GM18909 (cell line): ENCODE results near the gene PXT1.
"Not testable (repeated sequence)": the region's sequence is repeated elsewhere in the genome, so short reads cannot be mapped to it uniquely, and the experiment has no call there.

ENCODE experiments used
- ATAC-seq: cut with Tn5 transposase; IDR thresholded peaks from one replicate; pipeline ENCODE4 v1.9.1; 2021; ENCODE audit warnings: mild to moderate bottlenecking; ENCODE audit not compliant: unreplicated experiment, poor library complexity

PXT1 gene

DNA sequence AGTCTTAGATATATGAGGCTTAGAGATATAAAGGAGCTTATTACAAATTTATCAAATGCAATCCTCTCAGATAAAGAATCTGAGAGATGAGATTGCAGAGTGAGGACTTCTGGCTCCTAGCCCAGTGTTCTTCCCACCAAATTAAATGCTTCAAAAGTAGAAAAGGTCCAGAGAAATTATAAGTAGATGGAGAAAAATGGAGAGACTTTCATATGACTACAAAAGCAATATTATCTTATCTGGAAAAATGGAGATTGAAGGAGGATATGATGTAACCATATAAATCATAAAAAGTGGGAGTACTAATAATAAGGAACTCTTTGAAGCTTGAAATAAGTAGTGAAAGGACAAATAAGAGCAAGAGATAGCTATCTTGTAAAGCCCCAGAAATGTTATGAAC lies 3.0 kb upstream of the PXT1 start:
- no peak for ATAC-seq

DNA sequence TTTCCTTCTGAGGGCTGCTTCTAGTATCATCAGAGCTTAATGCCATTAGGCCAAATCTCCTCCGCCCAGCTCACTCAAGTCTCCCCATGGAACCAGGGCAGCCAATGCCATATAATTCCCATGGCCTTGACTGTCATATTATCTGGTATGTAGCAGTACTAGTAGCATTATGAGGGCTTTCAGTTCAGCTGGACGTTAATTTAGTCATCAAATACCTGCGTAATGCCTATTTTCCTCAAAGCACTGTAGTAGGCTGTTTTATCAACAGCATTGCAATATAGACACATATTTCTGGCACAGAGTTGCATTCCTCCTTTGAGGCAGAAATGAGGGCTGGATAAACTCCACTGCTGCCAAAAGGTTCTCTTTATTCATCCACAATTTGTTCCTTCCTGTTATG lies 1.8 kb upstream of the PXT1 start:
- no peak for ATAC-seq

DNA sequence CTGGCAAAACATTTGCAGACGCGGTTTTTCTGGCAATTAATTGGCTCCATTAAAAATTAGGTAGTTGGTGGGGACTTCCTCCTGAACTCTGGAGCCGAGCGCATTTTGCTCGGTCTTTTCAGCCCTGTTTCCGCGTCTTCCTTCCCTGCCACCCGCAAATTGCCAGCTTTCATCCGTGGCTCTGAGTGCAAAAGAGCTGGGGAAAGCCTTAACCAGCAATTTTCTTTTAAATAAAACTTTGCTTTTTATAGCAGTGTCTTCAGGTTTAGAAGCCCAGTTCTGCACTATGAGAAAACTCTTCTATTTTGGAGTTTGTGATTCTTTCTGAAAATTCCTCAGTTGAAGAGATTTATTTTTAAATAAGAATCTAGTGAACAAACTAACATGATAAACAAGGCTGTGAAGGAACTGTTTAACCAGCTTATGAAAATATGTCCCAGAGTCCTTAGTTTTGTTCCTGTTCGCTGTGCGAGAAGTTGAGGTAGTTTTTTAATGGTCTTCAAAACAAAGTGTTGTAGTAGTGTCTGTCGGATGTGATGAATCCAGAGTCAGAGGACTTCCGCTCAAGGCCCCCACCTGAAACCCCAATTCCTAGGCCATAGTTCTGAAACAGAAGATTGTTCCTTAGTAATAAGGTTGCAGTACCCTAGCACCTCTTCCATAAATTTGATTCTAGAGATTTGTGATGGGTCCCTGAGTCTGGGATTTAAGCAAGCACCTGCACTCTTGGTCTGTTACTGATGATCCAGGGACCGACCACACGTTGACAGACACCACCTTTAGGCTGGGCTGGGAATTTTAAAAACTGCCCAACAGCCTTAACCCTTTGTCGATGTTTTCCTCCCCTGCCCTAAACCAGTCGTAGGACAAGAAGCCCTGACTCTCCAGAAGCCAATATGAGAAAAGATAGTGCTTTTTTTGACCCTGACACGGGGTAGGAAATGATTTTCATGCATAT lies 1.1 kb upstream of the PXT1 start:
- no peak for ATAC-seq

DNA sequence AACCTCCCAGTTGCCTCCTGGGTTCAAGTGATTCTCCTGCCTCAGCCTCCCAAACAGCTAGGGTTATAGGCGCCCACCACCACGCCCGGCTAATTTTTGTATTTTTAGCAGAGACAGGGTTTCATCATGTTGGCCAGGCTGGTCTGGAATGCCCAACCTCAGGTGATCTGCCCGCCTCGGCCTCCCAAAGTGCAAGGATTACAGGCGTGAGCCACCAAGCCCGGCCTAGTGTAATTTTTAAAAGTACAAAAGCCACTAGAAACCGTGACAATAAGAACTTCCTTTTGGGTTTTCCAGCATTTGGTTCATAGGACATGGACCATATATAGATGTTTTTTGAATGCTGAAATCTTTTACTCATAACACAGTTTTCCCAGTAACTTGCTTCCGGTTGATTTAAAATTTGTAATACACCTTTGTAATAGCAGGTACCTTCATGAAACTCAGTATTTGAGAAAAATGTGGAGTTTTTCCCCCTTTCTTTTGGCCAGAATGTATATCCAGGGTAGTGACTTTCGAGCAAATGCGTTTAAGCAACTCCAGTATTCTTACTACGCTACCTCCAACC lies 467 bp downstream of the PXT1 start:
- ATAC-seq: no peak

DNA sequence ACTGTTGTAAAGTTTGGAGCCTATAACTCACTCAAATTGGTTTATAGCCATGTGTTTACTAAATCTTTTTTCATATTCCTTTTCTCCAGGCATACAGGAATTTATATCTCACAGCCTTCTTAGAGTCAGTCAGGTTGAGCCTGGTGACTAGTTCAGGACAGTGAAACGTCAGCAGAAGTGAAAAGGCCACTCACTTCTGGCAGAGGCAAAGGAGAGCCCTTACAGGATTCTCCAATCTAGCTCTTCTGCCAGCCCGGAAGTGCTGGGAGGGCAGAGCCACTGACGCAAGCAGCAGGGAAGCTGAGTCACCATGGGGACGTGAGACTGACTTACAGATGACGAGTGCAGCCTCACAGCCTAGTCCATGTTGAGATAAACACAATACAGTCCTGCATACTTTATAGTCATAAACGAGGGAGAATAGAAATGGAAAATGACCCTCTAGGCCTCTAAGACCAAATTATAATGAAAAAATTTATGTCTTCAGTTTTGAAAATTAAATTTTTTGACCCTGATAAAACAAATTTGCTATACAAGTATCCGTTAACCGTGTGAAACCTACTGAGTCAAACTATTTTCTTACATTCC lies 1.3 kb downstream of the PXT1 start:
- peak; percentile 54 for ATAC-seq

DNA sequence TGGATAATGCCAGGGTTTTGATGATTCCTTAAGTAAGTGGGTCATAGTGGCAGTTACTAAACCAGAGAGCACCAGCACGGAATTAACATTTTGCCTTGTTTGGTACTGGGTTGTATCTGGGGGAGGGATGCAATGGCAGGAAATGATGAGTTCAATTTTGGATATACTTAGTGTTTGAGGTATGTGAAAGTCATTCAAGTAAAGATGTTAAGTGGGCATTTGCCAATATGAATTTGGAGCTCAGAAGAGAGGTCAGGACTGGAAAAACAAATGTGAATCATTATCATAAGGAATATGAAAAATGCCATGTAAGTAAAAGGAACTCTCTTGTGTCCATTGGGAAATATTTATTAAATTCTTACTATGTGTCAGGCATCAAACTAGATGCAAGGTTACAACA lies 6.2 kb downstream of the PXT1 start:
- ATAC-seq: no peak

DNA sequence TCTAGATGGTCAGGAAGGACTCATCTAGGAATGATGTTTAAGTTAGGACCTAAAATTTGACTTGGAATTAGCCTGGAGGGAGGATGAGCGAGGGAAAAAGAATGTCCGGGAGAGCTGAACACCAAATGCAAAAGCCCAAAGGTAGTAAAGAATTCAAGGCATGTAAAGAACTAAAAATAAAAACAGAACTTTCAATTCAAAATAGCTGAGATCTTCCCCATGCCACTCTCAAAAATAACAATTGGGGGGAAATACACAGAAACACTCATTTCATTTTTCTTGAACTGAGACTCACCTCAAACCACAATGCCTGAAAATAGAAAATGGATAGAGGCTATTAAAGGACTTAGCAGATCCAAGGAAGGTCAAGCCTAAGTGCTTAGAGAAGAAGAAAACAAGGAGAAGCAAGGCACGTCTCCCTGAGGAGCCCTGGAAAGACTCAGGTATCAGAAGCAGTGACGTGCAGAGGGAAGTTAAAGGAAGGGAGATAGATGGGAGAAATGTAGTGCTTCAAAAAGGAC lies 10.4 kb downstream of the PXT1 start:
- ATAC-seq: no peak

DNA sequence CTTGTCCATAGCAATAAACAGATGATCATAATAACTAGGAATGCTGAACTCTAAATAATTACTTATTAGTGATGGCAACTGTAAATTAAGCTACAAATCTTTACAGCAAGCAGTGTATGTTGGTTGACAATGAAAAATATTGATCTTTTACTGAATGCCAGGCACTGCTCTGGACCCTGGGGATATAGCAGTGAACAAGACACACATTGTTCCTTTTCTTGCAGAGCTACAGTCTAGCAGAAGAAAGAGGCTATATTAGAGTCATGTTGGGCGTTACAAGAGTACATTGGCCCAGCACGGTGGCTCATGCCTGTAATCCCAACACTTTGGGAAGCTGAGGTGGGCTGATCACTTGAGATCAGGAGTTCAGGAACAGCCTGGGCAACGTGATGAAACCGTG lies 11.5 kb downstream of the PXT1 start:
- no peak for ATAC-seq

DNA sequence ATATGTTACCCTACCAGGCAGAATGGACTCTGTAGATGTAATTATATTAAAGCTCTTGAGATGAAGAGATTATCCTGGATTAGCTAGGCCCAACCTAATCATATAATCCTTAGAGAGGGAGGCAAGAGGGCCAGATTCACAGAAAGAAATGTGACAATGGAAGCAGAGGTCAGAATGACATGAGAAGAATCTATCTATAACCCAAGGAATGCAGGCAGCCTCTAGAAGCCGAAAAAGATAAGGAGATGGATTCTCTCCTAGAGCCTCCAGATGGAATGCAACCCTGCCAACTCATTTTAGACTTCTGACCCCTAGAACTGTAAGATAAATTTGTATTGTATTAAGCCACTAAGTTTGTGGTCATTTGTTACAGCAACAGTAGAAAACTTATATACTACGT lies 12.3 kb downstream of the PXT1 start:
- no peak for ATAC-seq

DNA sequence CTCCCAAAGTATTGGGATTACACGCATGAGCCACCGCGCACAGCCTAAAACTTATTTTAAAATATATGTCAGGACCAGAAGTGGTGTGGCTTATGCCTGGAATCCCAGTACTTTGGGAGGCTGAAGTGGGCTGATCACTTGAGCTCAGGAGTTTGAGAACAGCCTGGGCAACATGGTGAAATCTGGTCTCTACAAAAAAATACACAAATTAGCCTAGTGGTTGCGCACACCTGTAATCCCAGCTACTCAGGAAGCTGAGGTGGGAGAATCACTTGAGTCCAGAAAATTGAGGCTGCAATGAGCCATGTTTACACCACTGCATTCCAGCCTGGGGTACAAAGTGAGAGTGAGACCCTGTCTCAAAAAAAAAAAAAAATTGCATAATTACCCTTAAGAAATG lies 13.7 kb downstream of the PXT1 start:
- ATAC-seq: no peak

DNA sequence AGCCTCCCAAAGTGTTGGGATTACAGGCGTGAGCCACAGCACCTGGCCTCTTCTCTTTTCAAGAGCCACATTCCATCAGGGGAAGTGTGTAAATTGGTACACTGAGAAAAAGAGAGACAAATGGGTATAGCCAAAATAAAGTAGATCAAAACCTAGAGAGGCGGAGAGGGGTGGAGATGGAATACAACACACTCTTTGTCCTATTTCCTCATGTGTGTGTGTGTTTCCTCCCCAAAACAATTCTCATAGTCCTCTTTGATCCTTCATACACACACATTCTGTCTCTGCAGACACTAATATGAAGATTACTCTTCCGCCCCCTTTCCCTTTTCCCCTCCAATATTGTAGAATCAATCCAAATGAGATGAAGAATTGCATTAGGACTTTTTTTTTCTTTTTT lies 16.0 kb downstream of the PXT1 start:
- ATAC-seq: no peak

DNA sequence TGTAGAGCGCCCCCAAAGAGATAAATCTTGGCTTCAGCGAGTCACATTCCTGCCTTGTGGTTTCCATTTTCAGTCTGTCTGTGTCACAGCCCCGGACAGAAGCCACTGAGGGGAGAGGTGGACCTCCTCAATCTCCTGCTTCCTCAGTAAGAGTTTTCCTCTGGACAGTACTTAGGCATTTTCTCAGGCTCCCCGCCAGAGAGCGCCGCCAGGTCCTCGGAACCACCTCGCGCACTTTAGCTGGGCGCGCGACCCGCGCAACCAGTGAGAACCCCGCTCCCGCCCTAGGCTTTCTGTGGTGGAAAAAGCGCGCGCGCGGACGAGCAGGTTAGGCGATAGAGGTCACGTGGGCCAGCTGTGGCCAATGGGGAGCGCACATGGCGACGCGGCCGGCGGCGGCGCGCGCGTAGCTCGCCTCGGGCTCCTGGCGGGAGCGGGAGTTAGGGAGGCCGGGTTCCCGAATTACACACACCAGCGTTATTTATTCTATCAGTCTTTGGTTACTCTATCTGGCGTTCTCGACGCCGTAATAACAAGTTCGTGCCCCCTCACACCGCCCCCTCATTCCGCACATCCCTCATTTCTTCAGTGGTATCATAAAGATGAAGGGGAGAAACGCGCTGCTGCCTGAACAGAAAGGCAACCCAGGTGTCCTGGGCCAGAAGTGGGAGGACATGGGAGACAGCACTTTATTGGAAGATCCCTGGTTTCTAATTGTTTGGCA lies 19.4 kb downstream of the PXT1 start:
- peak; percentile 92 for ATAC-seq

DNA sequence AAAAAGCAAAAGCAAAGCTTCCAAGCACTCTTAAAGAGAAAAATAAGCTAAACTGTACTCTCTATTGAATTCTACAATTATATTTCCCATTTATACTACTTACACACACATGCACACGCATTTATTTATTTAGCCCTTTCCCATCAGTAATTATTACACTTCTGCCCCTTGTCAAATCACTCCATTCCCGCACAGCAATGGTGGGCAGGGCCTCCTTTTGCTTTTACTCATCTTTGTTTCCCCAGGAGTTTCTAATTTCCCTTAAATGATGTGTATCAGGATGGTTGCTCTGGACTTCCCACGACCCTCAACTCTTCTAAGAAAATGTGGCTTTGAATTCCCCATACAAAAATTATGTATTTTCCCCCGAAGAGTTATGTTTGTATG lies 19.9 kb downstream of the PXT1 start:
- no peak for ATAC-seq

DNA sequence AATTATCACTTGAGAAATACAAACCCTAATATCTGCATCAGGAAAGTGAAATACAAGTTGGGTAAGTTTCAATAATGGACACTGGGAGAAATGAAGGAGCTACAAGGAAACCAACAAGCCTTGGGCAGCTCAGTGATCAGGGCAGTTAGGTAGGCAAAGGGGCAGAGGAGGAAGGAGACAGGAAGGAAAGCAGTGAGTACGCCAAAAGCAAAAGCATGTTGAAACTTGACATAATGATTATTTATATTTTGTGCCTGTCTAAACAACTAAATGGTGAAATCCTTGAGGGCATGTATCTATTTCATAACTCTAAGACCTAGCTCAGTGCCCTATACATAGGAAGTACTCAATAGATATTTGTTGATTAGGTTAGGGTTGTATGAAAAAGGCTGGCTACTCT lies 23.3 kb downstream of the PXT1 start:
- ATAC-seq: no peak

DNA sequence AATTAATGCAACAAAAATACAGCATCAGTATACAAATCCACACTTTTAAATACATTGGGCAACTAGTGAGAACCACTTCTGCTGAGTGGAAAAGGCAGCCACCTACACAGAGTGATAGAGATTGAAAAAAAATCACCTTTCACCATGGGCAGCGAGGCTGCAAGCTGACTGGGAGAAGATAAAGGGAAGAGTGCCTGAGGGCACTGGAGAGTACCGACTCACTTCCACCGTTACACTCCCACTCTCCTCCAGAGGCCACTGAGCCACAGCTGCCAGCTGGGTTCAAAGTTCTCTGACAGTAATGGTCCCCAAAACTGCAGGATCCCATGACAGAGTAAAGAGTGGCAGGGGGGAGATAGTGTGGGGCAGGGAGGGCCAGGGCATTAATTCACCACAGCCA lies 24.1 kb downstream of the PXT1 start:
- ATAC-seq: no peak

DNA sequence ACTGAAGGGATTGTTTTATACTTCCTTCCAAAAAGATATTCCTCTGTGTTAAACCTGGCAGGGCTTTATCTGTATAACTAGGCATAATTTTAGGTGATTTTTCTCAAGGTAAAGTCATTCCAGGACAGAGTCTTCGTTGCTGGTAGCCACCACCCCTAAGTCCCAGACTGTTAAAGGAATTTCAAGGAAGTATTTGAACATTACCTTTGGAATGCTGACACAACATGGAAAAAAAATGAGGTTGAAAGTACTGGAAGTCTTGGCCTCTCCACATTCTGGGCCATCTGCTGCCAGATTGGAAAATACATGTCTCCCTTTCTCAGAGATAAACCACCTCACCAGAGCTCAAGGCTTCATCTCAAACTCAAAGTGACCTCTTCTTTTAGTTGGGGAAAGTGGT lies 28.2 kb downstream of the PXT1 start:
- ATAC-seq: no peak

DNA sequence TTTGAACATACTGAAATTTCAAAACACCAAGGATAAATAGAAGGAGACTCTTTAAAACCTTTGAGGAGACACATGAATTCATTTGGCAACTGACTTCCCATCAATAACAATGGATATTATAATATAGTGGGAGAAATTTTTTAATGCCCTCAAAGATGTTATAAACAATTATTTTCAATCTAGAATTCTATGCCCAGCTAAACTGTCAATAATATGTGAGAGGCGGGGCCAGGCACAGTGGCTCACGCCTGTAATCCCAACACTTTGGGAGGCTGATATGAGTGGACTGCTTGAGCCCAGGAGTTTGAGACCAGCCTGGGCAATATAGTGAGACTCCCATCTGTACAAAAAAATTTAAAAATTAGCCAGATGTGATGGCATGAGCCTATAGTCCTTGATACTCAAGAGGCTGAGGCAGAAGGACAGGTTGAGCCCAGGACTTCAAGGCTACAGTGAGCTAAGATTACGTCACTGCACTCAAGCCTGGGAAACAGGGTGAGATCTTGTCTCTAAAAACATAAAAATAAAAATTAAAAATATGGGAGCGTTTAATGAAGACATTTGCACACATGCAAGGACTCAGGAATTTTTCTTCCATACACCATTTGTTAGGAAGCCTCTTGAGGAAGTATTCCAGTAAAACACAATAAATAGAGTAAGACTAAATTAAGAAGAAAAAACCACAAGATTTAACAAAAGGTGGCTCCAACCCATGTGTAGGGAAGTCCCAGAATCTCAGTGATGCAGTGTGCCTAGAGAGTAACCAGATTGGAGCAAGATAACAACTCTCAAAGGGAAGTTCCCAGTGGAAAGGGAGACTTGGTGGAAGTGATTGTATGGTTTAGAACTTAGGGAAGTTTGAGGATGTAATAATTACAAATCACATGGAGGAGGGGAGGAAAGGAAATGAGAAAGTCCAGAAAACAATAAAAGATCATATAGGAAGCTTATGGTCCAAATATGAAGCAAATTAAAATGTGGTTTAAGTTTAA lies 28.9 kb downstream of the PXT1 start:
- ATAC-seq: no peak

DNA sequence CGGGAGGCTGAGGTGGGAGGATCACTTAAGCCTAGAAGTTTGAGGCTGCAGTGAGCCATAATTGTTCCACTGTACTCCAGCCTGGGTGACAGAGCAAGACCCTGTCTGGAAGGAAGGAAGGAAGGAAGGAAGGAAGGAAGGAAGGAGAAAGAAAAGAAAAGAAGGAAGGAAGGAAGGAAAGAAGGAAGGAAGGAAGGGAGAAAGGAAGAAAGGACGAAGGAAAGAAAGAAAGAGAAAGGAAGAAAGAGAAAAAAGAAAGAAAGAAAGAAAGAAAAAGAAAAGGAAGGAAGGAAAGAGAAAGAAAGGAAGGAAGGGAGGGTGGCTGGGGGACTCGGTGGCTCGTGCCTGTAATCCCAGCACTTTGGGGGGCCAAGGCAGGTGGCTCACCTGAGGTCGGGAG lies 32.9 kb downstream of the PXT1 start:
- not testable (repeated sequence) for ATAC-seq

DNA sequence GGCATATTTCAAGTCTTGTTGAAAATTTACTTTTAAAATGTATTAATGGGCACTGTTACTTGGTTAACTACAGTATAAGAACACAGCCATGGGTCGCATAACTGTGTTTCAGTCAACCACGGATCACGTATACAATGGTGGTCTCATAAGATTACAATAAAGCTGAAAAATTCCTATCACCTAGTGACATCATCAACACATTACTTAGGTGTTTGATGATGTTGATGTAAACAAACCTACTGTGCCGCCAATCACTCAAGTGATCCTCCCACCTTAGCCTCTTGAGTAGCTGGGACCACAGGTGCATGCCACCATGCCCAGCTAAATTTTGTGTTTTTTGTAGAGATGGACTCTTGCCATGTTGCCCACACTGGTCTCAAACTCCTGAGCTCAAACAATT lies 38.5 kb downstream of the PXT1 start:
- no peak for ATAC-seq

DNA sequence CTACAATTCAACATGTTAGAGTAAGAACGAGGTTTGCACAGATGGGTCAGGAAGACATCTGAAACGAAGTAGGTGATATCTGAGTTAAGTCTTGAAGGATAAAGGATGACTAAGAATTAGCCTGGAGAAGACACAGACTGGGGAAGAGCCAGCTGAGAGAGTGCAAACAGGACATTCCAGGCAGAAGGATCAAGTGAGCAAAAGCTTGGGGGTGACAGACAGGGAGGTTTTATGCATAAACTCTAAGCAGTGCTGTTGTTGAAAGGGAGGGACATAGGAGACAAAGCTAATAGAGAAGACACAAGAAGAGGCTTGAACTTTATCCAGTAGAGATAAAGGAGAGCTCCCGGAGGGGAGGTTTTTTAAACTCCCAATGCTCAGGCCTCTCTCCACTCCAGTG lies 40.2 kb downstream of the PXT1 start:
- ATAC-seq: no peak
